Right atrium auricular region (tissue), 2 donors: ENCODE results near the gene ARRDC5. TPM values are rescaled to one million over a fixed set of nuclear protein-coding genes. Genes with fewer than 3 reads are reported as not detected.

Experiments
- DNase-seq: peaks from one replicate; pipeline ENCODE4 v3.0.0-alpha.2; 2019; ENCODE audit warnings: low spot score
- H3K27ac ChIP-seq, 2 donors: fragments of 200-600 bp; sonication (generic); 1 replicate in 1 of 2; 2 replicates in 1 of 2; pipeline ENCODE4 v1.5.1; 2016 to 2019
- H3K27me3 ChIP-seq, 2 donors: fragments of 200-600 bp; sonication (generic); one replicate each; pipeline versions ENCODE4 v1.5.1 to v1.6.0; 2017 to 2019
- H3K36me3 ChIP-seq: fragments of 200-600 bp; sonication (generic); one replicate; pipeline ENCODE4 v1.5.1; 2016
- H3K4me1 ChIP-seq, 2 donors: fragments of 200-600 bp; sonication (generic); one replicate each; pipeline versions ENCODE4 v1.5.1 to v1.6.0; 2017 to 2019
- H3K4me3 ChIP-seq, 2 donors: fragments of 200-600 bp; sonication (generic); 1 replicate in 1 of 2; 2 replicates in 1 of 2; pipeline ENCODE4 v1.5.1; 2017 to 2019; ENCODE audit warnings: mild to moderate bottlenecking in 1 of 2, moderate library complexity in 1 of 2
- H3K9me3 ChIP-seq, 2 donors: fragments of 200-600 bp; sonication (generic); one replicate each; pipeline ENCODE4 v1.5.1; 2019
- CTCF ChIP-seq, 2 donors: fragments of 200-600 bp; sonication (generic); IDR thresholded peaks; one replicate each; pipeline ENCODE4 v1.5.1; 2019; ENCODE audit warnings: antibody characterized with exemption in 2 of 2
- total RNA-seq, 2 donors: library from RNA; depleted of rRNA; stranded (reverse); fragments of >200 nt; gene quantifications; one replicate each; pipeline ENCODE4 v1.1.0, GENCODE V29; 2016

Gene ARRDC5
- total RNA-seq, 2 donors from 2014 or later: not detected

GRCh38 chr19:4922530-4923275, 20.0 kb upstream of the ARRDC5 start:
- Histone ChIP-seq H3K9me3 (no peaks in the 10 kb centered on the region), H3K4me3 (no peak overlapping the region), H3K36me3 (no peaks in the 10 kb centered on the region), H3K4me1 (no peaks in the 10 kb centered on the region), H3K27ac (no peak overlapping the region), H3K27me3 (no peaks in the 10 kb centered on the region)
- TF ChIP-seq CTCF (IDR thresholded peaks at IDR 0.05): no peak
- DNase-seq: no peak

- H3K27ac ChIP-seq: no peak overlapping the region
- no peaks in the 10 kb centered on the region for H3K9me3 ChIP-seq
- H3K4me1 ChIP-seq: peaks cover 0 to 7% of the 10 kb centered on the region in 2 donors
- DNase-seq: no peak
- H3K4me3 ChIP-seq: peak overlapping the region in 1 of 2 donors; percentile 20
- no peak for TF ChIP-seq CTCF (IDR thresholded peaks at IDR 0.05)
- no peaks in the 10 kb centered on the region for H3K27me3 ChIP-seq
- no peaks in the 10 kb centered on the region for H3K36me3 ChIP-seq
These were observed 13.8 kb upstream of the ARRDC5 start for GRCh38 chr19:4916292-4917082.

GRCh38 chr19:4914736-4915501, 12.2 kb upstream of the ARRDC5 start:
- Histone ChIP-seq H3K4me3 (peak overlapping the region in 1 of 2 donors; percentile 12), H3K9me3 (no peaks in the 10 kb centered on the region), H3K27me3 (no peaks in the 10 kb centered on the region), H3K4me1 (peaks cover 0 to 20% of the 10 kb centered on the region in 2 donors), H3K36me3 (no peaks in the 10 kb centered on the region), H3K27ac (no peak overlapping the region)
- no peak for DNase-seq
- TF ChIP-seq CTCF (IDR thresholded peaks at IDR 0.05): no peak

GRCh38 chr19:4913996-4914735, 11.5 kb upstream of the ARRDC5 start:
- Histone ChIP-seq H3K4me3 (no peak overlapping the region), H3K27me3 (no peaks in the 10 kb centered on the region), H3K36me3 (no peaks in the 10 kb centered on the region), H3K9me3 (no peaks in the 10 kb centered on the region), H3K4me1 (peaks cover 0 to 25% of the 10 kb centered on the region in 2 donors), H3K27ac (no peak overlapping the region)
- no peak for DNase-seq
- TF ChIP-seq CTCF (IDR thresholded peaks at IDR 0.05): no peak
